Right atrium auricular region (tissue), 2 donors: Measurements from ENCODE around the gene HLA-DPB1. TPM values are rescaled to one million over a fixed set of nuclear protein-coding genes. Genes with fewer than 3 reads are reported as not detected.

Experiments used
- DNase-seq: peaks from one replicate; pipeline ENCODE4 v3.0.0-alpha.2; 2019; ENCODE audit warnings: low spot score
- H3K27ac ChIP-seq, 2 donors: fragments of 200-600 bp; sonication (generic); 1 replicate in 1 of 2; 2 replicates in 1 of 2; pipeline ENCODE4 v1.5.1; 2016 to 2019
- H3K27me3 ChIP-seq, 2 donors: fragments of 200-600 bp; sonication (generic); one replicate each; pipeline versions ENCODE4 v1.5.1 to v1.6.0; 2017 to 2019
- H3K36me3 ChIP-seq: fragments of 200-600 bp; sonication (generic); one replicate; pipeline ENCODE4 v1.5.1; 2016
- H3K4me1 ChIP-seq, 2 donors: fragments of 200-600 bp; sonication (generic); one replicate each; pipeline versions ENCODE4 v1.5.1 to v1.6.0; 2017 to 2019
- H3K4me3 ChIP-seq, 2 donors: fragments of 200-600 bp; sonication (generic); 1 replicate in 1 of 2; 2 replicates in 1 of 2; pipeline ENCODE4 v1.5.1; 2017 to 2019; ENCODE audit warnings: mild to moderate bottlenecking in 1 of 2, moderate library complexity in 1 of 2
- H3K9me3 ChIP-seq, 2 donors: fragments of 200-600 bp; sonication (generic); one replicate each; pipeline ENCODE4 v1.5.1; 2019
- CTCF ChIP-seq, 2 donors: fragments of 200-600 bp; sonication (generic); IDR thresholded peaks; one replicate each; pipeline ENCODE4 v1.5.1; 2019; ENCODE audit warnings: antibody characterized with exemption in 2 of 2
- total RNA-seq, 2 donors: library from RNA; depleted of rRNA; stranded (reverse); fragments of >200 nt; gene quantifications; one replicate each; pipeline ENCODE4 v1.1.0, GENCODE V29; 2016

Gene HLA-DPB1
- total RNA-seq, 2 donors from 2014 or later, result 22.0 to 76.7 TPM

GRCh38 chr6:33066917-33067521, 8.8 kb upstream of the HLA-DPB1 start:
- H3K4me3 ChIP-seq, result no peak overlapping the region
- no peaks in the 10 kb centered on the region for H3K9me3 ChIP-seq
- peaks cover 11% of the 10 kb centered on the region for H3K36me3 ChIP-seq
- no peaks in the 10 kb centered on the region for H3K4me1 ChIP-seq
- no peak for TF ChIP-seq CTCF (IDR thresholded peaks at IDR 0.05)
- H3K27ac ChIP-seq, result no peak overlapping the region
- no peak for DNase-seq
- H3K27me3 ChIP-seq, result no peaks in the 10 kb centered on the region

DNA sequence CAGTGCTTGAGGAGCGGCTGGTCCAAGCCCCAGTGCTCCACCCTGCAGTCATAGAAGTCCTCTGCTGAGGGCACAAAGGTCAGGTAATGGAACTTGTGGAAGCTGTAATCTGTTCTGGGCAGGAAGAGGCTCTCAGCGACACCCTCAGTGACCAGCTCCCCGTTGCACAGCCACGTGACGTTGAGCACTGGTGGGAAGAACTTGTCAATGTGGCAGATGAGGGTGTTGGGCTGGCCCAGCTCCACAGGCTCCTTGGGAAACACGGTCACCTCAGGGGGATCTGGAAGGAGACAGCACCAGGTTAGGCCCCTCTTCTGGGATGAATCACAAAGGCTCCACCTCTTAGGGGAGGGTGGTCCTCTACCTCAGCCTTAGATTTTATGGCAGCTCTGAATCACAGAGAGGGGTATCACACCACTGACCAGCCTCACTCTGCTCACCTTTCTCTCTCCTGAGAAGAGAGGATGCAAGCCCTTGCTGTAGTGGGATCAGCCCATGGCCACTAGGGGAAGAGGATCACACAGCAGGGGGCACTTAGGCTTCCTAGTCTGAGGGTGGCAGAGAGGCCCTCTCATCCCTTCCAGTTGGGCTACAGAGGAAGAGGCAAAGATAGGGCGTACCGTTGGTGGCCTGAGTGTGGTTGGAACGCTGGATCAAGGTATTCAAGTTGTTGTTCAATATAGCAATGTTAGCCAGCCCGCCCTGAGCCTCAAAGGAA, 6.6 kb upstream of the HLA-DPB1 start:
- Histone ChIP-seq H3K36me3 (peaks cover 11% of the 10 kb centered on the region), H3K4me3 (no peak overlapping the region)

DNA sequence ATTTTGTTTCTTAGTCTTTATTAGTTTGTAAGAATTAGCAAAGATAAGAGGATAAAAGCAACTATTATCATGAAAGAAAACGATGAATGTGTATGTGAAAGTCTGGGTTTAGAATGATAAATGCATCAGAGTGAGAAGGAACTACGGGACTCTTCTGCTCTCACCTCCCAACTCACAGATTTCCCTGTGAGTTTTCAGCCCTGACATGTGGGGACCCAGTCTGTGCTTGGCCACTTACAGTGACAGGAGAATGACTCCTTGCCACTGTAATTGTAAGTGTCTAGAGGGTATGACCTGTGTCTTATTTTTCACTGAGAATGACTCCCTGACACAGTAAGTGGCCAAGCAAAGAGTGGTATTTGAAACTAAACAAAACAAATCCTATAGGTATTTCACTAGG, 4.9 kb upstream of the HLA-DPB1 start:
- no peak for TF ChIP-seq CTCF (IDR thresholded peaks at IDR 0.05)
- H3K9me3 ChIP-seq, result no peaks in the 10 kb centered on the region
- no peak overlapping the region for H3K4me3 ChIP-seq
- peaks cover 11% of the 10 kb centered on the region for H3K36me3 ChIP-seq
- H3K4me1 ChIP-seq, result no peaks in the 10 kb centered on the region
- DNase-seq, result no peak
- no peak overlapping the region for H3K27ac ChIP-seq
- no peaks in the 10 kb centered on the region for H3K27me3 ChIP-seq

More for the DNA sequence above, 6.6 kb upstream of the HLA-DPB1 start:
- DNase-seq, result no peak
- Histone ChIP-seq H3K4me1 (no peaks in the 10 kb centered on the region), H3K9me3 (no peaks in the 10 kb centered on the region), H3K27ac (no peak overlapping the region), H3K27me3 (no peaks in the 10 kb centered on the region)
- no peak for TF ChIP-seq CTCF (IDR thresholded peaks at IDR 0.05)

- Histone ChIP-seq H3K27ac (no peak overlapping the region), H3K27me3 (no peaks in the 10 kb centered on the region), H3K36me3 (peaks cover 11% of the 10 kb centered on the region), H3K9me3 (no peaks in the 10 kb centered on the region), H3K4me3 (no peak overlapping the region), H3K4me1 (no peaks in the 10 kb centered on the region)
- DNase-seq, result no peak
- TF ChIP-seq CTCF (IDR thresholded peaks at IDR 0.05), result no peak
Measured at GRCh38 chr6:33071569-33071968, 4.2 kb upstream of the HLA-DPB1 start.

DNA sequence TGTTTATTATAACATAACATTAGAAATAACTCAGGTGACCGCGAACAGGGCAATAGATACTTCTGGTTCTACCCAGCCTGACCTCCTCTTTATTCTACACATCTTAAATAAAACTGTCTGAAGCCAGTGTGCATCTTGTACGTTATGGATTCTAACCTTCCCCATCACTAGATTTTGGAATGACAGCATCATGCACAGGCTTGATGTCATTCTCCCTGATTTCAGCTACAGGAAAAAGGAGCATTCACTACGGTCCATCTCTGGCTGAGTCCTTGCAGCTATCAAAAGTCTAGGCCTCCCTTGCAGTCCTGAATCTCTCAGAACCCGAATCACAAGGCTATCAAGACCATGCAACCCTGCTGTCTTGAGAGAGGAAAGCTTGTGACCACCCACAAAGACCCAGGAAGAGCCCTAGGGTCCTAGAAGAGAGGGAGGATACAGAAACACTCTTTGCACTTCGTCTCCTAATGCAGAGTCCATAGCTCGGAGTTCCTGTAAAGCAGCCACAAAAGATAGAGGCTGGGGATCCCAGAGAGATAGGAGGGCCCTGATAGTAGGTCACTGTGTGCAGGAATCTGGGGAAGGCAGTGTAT, 3.2 kb upstream of the HLA-DPB1 start:
- H3K9me3 ChIP-seq, result no peaks in the 10 kb centered on the region
- no peak for TF ChIP-seq CTCF (IDR thresholded peaks at IDR 0.05)
- H3K27ac ChIP-seq, result peak overlapping the region; percentile 40
- H3K27me3 ChIP-seq, result no peaks in the 10 kb centered on the region
- H3K36me3 ChIP-seq, result peaks cover 6% of the 10 kb centered on the region
- DNase-seq, result no peak
- H3K4me1 ChIP-seq, result no peaks in the 10 kb centered on the region
- H3K4me3 ChIP-seq, result peak overlapping the region in 1 of 2 donors; percentile 33
